Epithelial cell of proximal tubule (primary cell): ENCODE data around the gene MAGEB17. TPM values are rescaled to one million over a fixed set of nuclear protein-coding genes. Genes with fewer than 3 reads are reported as not detected.

Experiments used
- DNase-seq: peaks from one replicate; pipeline ENCODE4 v3.0.0-alpha.2; 2011; ENCODE audit warnings: low read depth
- H3K4me3 ChIP-seq: 2 replicates; pipeline ENCODE4 v1.5.1; 2011; ENCODE audit warnings: low read depth, mild to moderate bottlenecking, low read length
- CTCF ChIP-seq: conservative IDR thresholded peaks from 2 replicates; pipeline ENCODE4 v1.5.1; 2012; ENCODE audit warnings: low read depth, mild to moderate bottlenecking, low read length
- total RNA-seq: library from RNA; depleted of rRNA; stranded (reverse); fragments of >200 nt; gene quantifications from 2 replicates; pipeline ENCODE4 v1.2.3, GENCODE V29; 2015

The MAGEB17 gene
- total RNA-seq, 1 donor from 2014 or later = not detected

GRCh38 chrX:16187024-16187760 lies 19.9 kb downstream of the MAGEB17 start:
- no peak for DNase-seq
- no peak overlapping the region for H3K4me3 ChIP-seq
- no peak for TF ChIP-seq CTCF

- no peak for TF ChIP-seq CTCF
- no peak overlapping the region for H3K4me3 ChIP-seq
- DNase-seq = no peak
These were observed 21.4 kb downstream of the MAGEB17 start for GRCh38 chrX:16188687-16189086.

- DNase-seq = no peak
These were observed 24.3 kb downstream of the MAGEB17 start for GRCh38 chrX:16191605-16192004.

GRCh38 chrX:16196829-16197228 lies 29.5 kb downstream of the MAGEB17 start:
- no peak for TF ChIP-seq CTCF
- no peak overlapping the region for H3K4me3 ChIP-seq
- no peak for DNase-seq

More at GRCh38 chrX:16191605-16192004, 24.3 kb downstream of the MAGEB17 start:
- no peak overlapping the region for H3K4me3 ChIP-seq
- TF ChIP-seq CTCF = no peak

GRCh38 chrX:16199343-16199742 lies 32.1 kb downstream of the MAGEB17 start:
- no peak for TF ChIP-seq CTCF
- H3K4me3 ChIP-seq = no peak overlapping the region
- no peak for DNase-seq

- DNase-seq = no peak
- H3K4me3 ChIP-seq = no peak overlapping the region
- no peak for TF ChIP-seq CTCF
These were observed 35.7 kb downstream of the MAGEB17 start for GRCh38 chrX:16202943-16203342.

- H3K4me3 ChIP-seq = no peak overlapping the region
- no peak for DNase-seq
- TF ChIP-seq CTCF = no peak
These were observed 37.3 kb downstream of the MAGEB17 start for GRCh38 chrX:16204538-16204937.
